HepG2 (cell line): ENCODE data around the gene DLEC1.

ENCODE experiments used
- HNRNPUL1 ChIP-seq: fragments of 200-400 bp; formaldehyde crosslinking; IDR thresholded peaks from 2 replicates; pipeline ENCODE4 v1.6.1; 2017; ENCODE audit warnings: low read depth, mild to moderate bottlenecking, low read length, moderate library complexity
- KLF11 ChIP-seq: IDR thresholded peaks from 2 replicates; pipeline ENCODE4 v1.6.1; 2016; ENCODE audit warnings: missing compliant biosample characterization
- ZFX ChIP-seq: sonication (generic); formaldehyde crosslinking; IDR thresholded peaks from 2 replicates; pipeline ENCODE4 v1.4.0; 2020; ENCODE audit warnings: mild to moderate bottlenecking, low read depth, missing genetic modification reagents, moderate library complexity
- ZNF354B ChIP-seq: sonication (generic); formaldehyde crosslinking; IDR thresholded peaks from 2 replicates; pipeline ENCODE4 v1.8.0; 2022; ENCODE audit warnings: mild to moderate bottlenecking, missing genetic modification reagents
- TF ChIP-seq, protein P1 (sequence below): sonication (generic); formaldehyde crosslinking; IDR thresholded peaks from 2 replicates; pipeline ENCODE4 v1.5.0; 2020; ENCODE audit warnings: mild to moderate bottlenecking, missing genetic modification reagents, moderate library complexity

DNA sequence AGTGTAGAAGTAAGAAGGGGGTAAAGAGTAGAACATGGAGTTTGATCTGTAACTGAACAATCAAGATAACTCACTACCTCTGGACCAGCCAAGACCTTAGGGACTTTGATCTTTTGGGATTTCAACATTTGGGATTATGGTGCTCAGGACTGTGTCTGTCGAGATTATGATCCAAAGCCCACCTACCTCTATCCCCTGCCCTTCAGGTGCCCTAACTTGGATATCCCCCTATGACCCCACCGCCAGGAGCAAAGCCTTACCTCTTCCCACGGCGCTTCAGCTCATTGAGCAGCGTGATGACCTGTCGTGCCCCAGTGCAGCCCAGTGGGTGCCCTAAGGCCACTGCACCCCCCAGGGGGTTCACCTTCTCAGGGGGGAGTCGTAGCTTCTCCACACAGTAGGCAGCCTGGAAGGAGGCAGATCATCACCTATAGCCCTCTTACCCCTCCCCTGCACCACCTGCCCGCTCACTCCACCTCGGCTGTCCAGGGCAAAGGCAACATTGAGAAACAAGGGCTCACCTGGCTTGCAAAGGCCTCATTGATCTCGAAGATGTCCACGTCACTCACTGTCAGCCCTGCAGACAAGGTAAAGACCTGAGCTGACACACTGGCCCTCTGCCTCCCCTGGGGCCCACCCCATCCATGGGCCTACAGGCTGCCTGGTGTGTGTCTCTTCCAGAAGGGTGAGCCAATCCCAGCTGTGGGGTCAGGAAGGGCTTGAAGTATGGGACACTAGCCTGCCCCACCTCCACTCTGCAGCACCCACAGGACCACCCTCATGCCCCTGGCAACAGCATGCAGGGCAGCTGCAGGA is 86.5 kb downstream of the DLEC1 start:
- TF ChIP-seq ZFX (CRISPR knock-in tag) (no peak), ZNF354B (CRISPR knock-in tag) (no peak), HNRNPUL1 (no peak), KLF11 (no peak)
- TF ChIP-seq, protein P1, sequence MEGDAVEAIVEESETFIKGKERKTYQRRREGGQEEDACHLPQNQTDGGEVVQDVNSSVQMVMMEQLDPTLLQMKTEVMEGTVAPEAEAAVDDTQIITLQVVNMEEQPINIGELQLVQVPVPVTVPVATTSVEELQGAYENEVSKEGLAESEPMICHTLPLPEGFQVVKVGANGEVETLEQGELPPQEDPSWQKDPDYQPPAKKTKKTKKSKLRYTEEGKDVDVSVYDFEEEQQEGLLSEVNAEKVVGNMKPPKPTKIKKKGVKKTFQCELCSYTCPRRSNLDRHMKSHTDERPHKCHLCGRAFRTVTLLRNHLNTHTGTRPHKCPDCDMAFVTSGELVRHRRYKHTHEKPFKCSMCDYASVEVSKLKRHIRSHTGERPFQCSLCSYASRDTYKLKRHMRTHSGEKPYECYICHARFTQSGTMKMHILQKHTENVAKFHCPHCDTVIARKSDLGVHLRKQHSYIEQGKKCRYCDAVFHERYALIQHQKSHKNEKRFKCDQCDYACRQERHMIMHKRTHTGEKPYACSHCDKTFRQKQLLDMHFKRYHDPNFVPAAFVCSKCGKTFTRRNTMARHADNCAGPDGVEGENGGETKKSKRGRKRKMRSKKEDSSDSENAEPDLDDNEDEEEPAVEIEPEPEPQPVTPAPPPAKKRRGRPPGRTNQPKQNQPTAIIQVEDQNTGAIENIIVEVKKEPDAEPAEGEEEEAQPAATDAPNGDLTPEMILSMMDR (CRISPR knock-in tag) = no peak
